ENCODE measurements around the gene RPIA. TPM values are rescaled to one million over a fixed set of nuclear protein-coding genes. Genes with fewer than 3 reads are reported as not detected.

RPIA gene
- total RNA-seq, 1 donor from 2014 or later: 67.1 TPM

GRCh38 chr2:88724643-88725332 lies 33.3 kb downstream of the RPIA start:
- no peaks in the 10 kb centered on the region for H3K36me3 Mint-ChIP-seq (ENCODE audit: low read depth)
- no peak overlapping the region for H3K4me3 Mint-ChIP-seq (ENCODE audit: low read depth)
- no peak for DNase-seq (ENCODE audit: low spot score)
- H3K9me3 Mint-ChIP-seq: peaks cover 5% of the 10 kb centered on the region
- H3K4me1 Mint-ChIP-seq (ENCODE audit: low read depth): peaks cover 10% of the 10 kb centered on the region
- intact Hi-C loops (cut with micrococcal nuclease): no loop called here
- H3K27me3 Mint-ChIP-seq (ENCODE audit: low read depth): no peaks in the 10 kb centered on the region
- no peak overlapping the region for H3K27ac Mint-ChIP-seq

- H3K4me1 Mint-ChIP-seq (ENCODE audit: low read depth): peaks cover 15% of the 10 kb centered on the region
- DNase-seq (ENCODE audit: low spot score): no peak
- intact Hi-C loops (cut with micrococcal nuclease): no loop called here
- H3K27ac Mint-ChIP-seq: no peak overlapping the region
- H3K4me3 Mint-ChIP-seq (ENCODE audit: low read depth): no peak overlapping the region
- peaks cover 5% of the 10 kb centered on the region for H3K36me3 Mint-ChIP-seq (ENCODE audit: low read depth)
- no peaks in the 10 kb centered on the region for H3K27me3 Mint-ChIP-seq (ENCODE audit: low read depth)
- no peaks in the 10 kb centered on the region for H3K9me3 Mint-ChIP-seq
These were observed 37.7 kb downstream of the RPIA start for GRCh38 chr2:88729061-88729745.

- Mint-ChIP-seq H3K4me1 (ENCODE audit: low read depth) (peaks cover 35% of the 10 kb centered on the region), H3K36me3 (ENCODE audit: low read depth) (peaks cover 29% of the 10 kb centered on the region), H3K4me3 (ENCODE audit: low read depth) (no peak overlapping the region), H3K27me3 (ENCODE audit: low read depth) (no peaks in the 10 kb centered on the region), H3K9me3 (no peaks in the 10 kb centered on the region), H3K27ac (no peak overlapping the region)
- no peak for DNase-seq (ENCODE audit: low spot score)
- intact Hi-C loops (cut with micrococcal nuclease): no loop called here
These were observed 41.9 kb downstream of the RPIA start for GRCh38 chr2:88733155-88733902.

GRCh38 chr2:88735133-88735532 lies 43.7 kb downstream of the RPIA start:
- DNase-seq (ENCODE audit: low spot score): no peak
- peaks cover 28% of the 10 kb centered on the region for H3K4me1 Mint-ChIP-seq (ENCODE audit: low read depth)
- H3K36me3 Mint-ChIP-seq (ENCODE audit: low read depth): peaks cover 41% of the 10 kb centered on the region
- H3K27ac Mint-ChIP-seq: no peak overlapping the region
- no peaks in the 10 kb centered on the region for H3K27me3 Mint-ChIP-seq (ENCODE audit: low read depth)
- intact Hi-C loops (cut with micrococcal nuclease): no loop called here
- no peaks in the 10 kb centered on the region for H3K9me3 Mint-ChIP-seq
- no peak overlapping the region for H3K4me3 Mint-ChIP-seq (ENCODE audit: low read depth)

- H3K27ac Mint-ChIP-seq: no peak overlapping the region
- no peaks in the 10 kb centered on the region for H3K27me3 Mint-ChIP-seq (ENCODE audit: low read depth)
- H3K4me3 Mint-ChIP-seq (ENCODE audit: low read depth): no peak overlapping the region
- no peak for DNase-seq (ENCODE audit: low spot score)
- no peaks in the 10 kb centered on the region for H3K9me3 Mint-ChIP-seq
- H3K4me1 Mint-ChIP-seq (ENCODE audit: low read depth): peaks cover 28% of the 10 kb centered on the region
- intact Hi-C loops (cut with micrococcal nuclease): no loop called here
- H3K36me3 Mint-ChIP-seq (ENCODE audit: low read depth): peaks cover 47% of the 10 kb centered on the region
These were observed 44.4 kb downstream of the RPIA start for GRCh38 chr2:88735853-88736252.

GRCh38 chr2:88736437-88736836 lies 45.0 kb downstream of the RPIA start:
- H3K36me3 Mint-ChIP-seq (ENCODE audit: low read depth): peaks cover 53% of the 10 kb centered on the region
- no peaks in the 10 kb centered on the region for H3K9me3 Mint-ChIP-seq
- peak overlapping the region; percentile 5 for H3K27ac Mint-ChIP-seq
- peaks cover 28% of the 10 kb centered on the region for H3K4me1 Mint-ChIP-seq (ENCODE audit: low read depth)
- intact Hi-C loops (cut with micrococcal nuclease): no loop called here
- H3K27me3 Mint-ChIP-seq (ENCODE audit: low read depth): no peaks in the 10 kb centered on the region
- no peak for DNase-seq (ENCODE audit: low spot score)
- H3K4me3 Mint-ChIP-seq (ENCODE audit: low read depth): no peak overlapping the region

- no peak for DNase-seq (ENCODE audit: low spot score)
- H3K27ac Mint-ChIP-seq: peak overlapping the region; percentile 46
- peaks cover 34% of the 10 kb centered on the region for H3K4me1 Mint-ChIP-seq (ENCODE audit: low read depth)
- peaks cover 63% of the 10 kb centered on the region for H3K36me3 Mint-ChIP-seq (ENCODE audit: low read depth)
- intact Hi-C loops (cut with micrococcal nuclease): no loop called here
- no peaks in the 10 kb centered on the region for H3K27me3 Mint-ChIP-seq (ENCODE audit: low read depth)
- no peak overlapping the region for H3K4me3 Mint-ChIP-seq (ENCODE audit: low read depth)
- H3K9me3 Mint-ChIP-seq: peaks cover 4% of the 10 kb centered on the region
These were observed 45.9 kb downstream of the RPIA start for GRCh38 chr2:88737385-88737784.

GRCh38 chr2:88738271-88738670 lies 46.8 kb downstream of the RPIA start:
- DNase-seq (ENCODE audit: low spot score): no peak
- intact Hi-C loops (cut with micrococcal nuclease): no loop called here
- Mint-ChIP-seq H3K4me1 (ENCODE audit: low read depth) (peaks cover 30% of the 10 kb centered on the region), H3K27ac (no peak overlapping the region), H3K4me3 (ENCODE audit: low read depth) (no peak overlapping the region), H3K27me3 (ENCODE audit: low read depth) (no peaks in the 10 kb centered on the region), H3K36me3 (ENCODE audit: low read depth) (peaks cover 66% of the 10 kb centered on the region), H3K9me3 (peaks cover 12% of the 10 kb centered on the region)

GRCh38 chr2:88739985-88740600 lies 48.6 kb downstream of the RPIA start:
- Mint-ChIP-seq H3K27me3 (ENCODE audit: low read depth) (no peaks in the 10 kb centered on the region), H3K36me3 (ENCODE audit: low read depth) (peaks cover 85% of the 10 kb centered on the region), H3K27ac (no peak overlapping the region)

GRCh38 chr2:88746929-88747490 lies 55.5 kb downstream of the RPIA start:
- intact Hi-C loops (cut with micrococcal nuclease): loop anchor here (10.0 kb wide), 1 partner anchor 128 kb away; no protein-coding TSS in a partner anchor
- Mint-ChIP-seq H3K27me3 (ENCODE audit: low read depth) (no peaks in the 10 kb centered on the region), H3K36me3 (ENCODE audit: low read depth) (peaks cover 88% of the 10 kb centered on the region), H3K4me3 (ENCODE audit: low read depth) (no peak overlapping the region), H3K9me3 (peaks cover 39% of the 10 kb centered on the region), H3K4me1 (ENCODE audit: low read depth) (peaks cover 23% of the 10 kb centered on the region), H3K27ac (no peak overlapping the region)
- no peak for DNase-seq (ENCODE audit: low spot score)

More at GRCh38 chr2:88739985-88740600, 48.6 kb downstream of the RPIA start:
- H3K4me3 Mint-ChIP-seq (ENCODE audit: low read depth): no peak overlapping the region
- intact Hi-C loops (cut with micrococcal nuclease): loop anchor here (10.0 kb wide), 1 partner anchor 135 kb away; no protein-coding TSS in a partner anchor
- peaks cover 34% of the 10 kb centered on the region for H3K4me1 Mint-ChIP-seq (ENCODE audit: low read depth)
- peak; percentile 48 for DNase-seq (ENCODE audit: low spot score)
- peaks cover 30% of the 10 kb centered on the region for H3K9me3 Mint-ChIP-seq

GRCh38 chr2:88747990-88748389 lies 56.5 kb downstream of the RPIA start:
- H3K9me3 Mint-ChIP-seq: peaks cover 31% of the 10 kb centered on the region
- no peak for DNase-seq (ENCODE audit: low spot score)
- intact Hi-C loops (cut with micrococcal nuclease): loop anchor here (10.0 kb wide), 1 partner anchor 127 kb away; no protein-coding TSS in a partner anchor
- H3K4me3 Mint-ChIP-seq (ENCODE audit: low read depth): no peak overlapping the region
- H3K36me3 Mint-ChIP-seq (ENCODE audit: low read depth): peaks cover 88% of the 10 kb centered on the region
- H3K4me1 Mint-ChIP-seq (ENCODE audit: low read depth): peaks cover 20% of the 10 kb centered on the region
- no peaks in the 10 kb centered on the region for H3K27me3 Mint-ChIP-seq (ENCODE audit: low read depth)
- no peak overlapping the region for H3K27ac Mint-ChIP-seq

GRCh38 chr2:88751768-88752167 lies 60.3 kb downstream of the RPIA start:
- H3K4me1 Mint-ChIP-seq (ENCODE audit: low read depth): peaks cover 30% of the 10 kb centered on the region
- no peak overlapping the region for H3K27ac Mint-ChIP-seq
- H3K9me3 Mint-ChIP-seq: no peaks in the 10 kb centered on the region
- intact Hi-C loops (cut with micrococcal nuclease): no loop called here
- H3K27me3 Mint-ChIP-seq (ENCODE audit: low read depth): no peaks in the 10 kb centered on the region
- peaks cover 78% of the 10 kb centered on the region for H3K36me3 Mint-ChIP-seq (ENCODE audit: low read depth)
- DNase-seq (ENCODE audit: low spot score): no peak
- H3K4me3 Mint-ChIP-seq (ENCODE audit: low read depth): no peak overlapping the region

Measured in activated T-helper 2 cell treated with anti-CD3 and anti-CD28 coated beads, Interferon-gamma antibody, Interleukin-2, Interleukin-4, amounts not matched to agents 10 μg/mL and 5 μg/mL and 100 μg/mL, durations not matched to agents 14 hours and 24 hours and 36 hours (primary cell).